Natural killer cell (primary cell): ENCODE results near the gene SNAPC2. TPM values are rescaled to one million over a fixed set of nuclear protein-coding genes. Genes with fewer than 3 reads are reported as not detected.

Experiments used
- ATAC-seq, 3 donors: fragments of 150-1000 bp in 2 of 3; fragments of 200-7000 bp in 1 of 3; cut with Tn5 transposase; 1 replicate in 1 of 3; 2 replicates in 2 of 3; pipeline ENCODE4 v1.10.0; 2021; ENCODE audit warnings: mild to moderate bottlenecking in 2 of 3, moderate library complexity in 2 of 3
- DNase-seq, 2 donors: peaks; one replicate each; pipeline versions ENCODE4 v3.0.0 to v3.0.0-alpha.2; 2013 to 2021; ENCODE audit warnings: mixed read lengths in 1 of 2
- H3K27ac ChIP-seq: one replicate; pipeline ENCODE4 v1.5.1; 2013; ENCODE audit warnings: mild to moderate bottlenecking, low read length
- H3K27me3 ChIP-seq: one replicate; pipeline ENCODE4 v1.6.1; 2013; ENCODE audit warnings: low read length; ENCODE audit not compliant: control insufficient read depth, insufficient read depth
- H3K36me3 ChIP-seq: one replicate; pipeline ENCODE4 v1.6.1; 2013; ENCODE audit warnings: low read length; ENCODE audit not compliant: control insufficient read depth, insufficient read depth
- H3K4me1 ChIP-seq: one replicate; pipeline ENCODE4 v1.6.1; 2013; ENCODE audit warnings: low read length; ENCODE audit not compliant: control insufficient read depth, insufficient read depth
- H3K4me3 ChIP-seq: one replicate; pipeline ENCODE4 v1.5.1; 2013; ENCODE audit warnings: low read length
- H3K9me3 ChIP-seq: one replicate; pipeline ENCODE4 v1.6.1; 2013; ENCODE audit warnings: low read length; ENCODE audit not compliant: control insufficient read depth, insufficient read depth
- H3K27ac Mint-ChIP-seq, 2 donors: one replicate each; pipeline ENCODE4 v1.8.0; 2022; ENCODE audit warnings: mild to moderate bottlenecking in 2 of 2, mixed read lengths in 2 of 2, moderate library complexity in 1 of 2
- H3K27me3 Mint-ChIP-seq, 2 donors: one replicate each; pipeline ENCODE4 v1.8.0; 2022; ENCODE audit warnings: low read depth in 2 of 2, mixed read lengths in 2 of 2
- H3K36me3 Mint-ChIP-seq: one replicate; pipeline ENCODE4 v1.8.0; 2022; ENCODE audit warnings: mixed read lengths
- H3K4me1 Mint-ChIP-seq, 2 donors: one replicate each; pipeline ENCODE4 v1.8.0; 2022; ENCODE audit warnings: mixed read lengths in 2 of 2
- H3K4me3 Mint-ChIP-seq: one replicate; pipeline ENCODE4 v1.8.0; 2022; ENCODE audit warnings: mild to moderate bottlenecking, moderate library complexity, mixed read lengths
- H3K9me3 Mint-ChIP-seq, 2 donors: one replicate each; pipeline ENCODE4 v1.8.0; 2022; ENCODE audit warnings: mixed read lengths in 2 of 2
- WGBS: methylation state at CpG from one replicate; pipeline ENCODE4 v1.1.7; 2013; ENCODE audit warnings: missing lambda C conversion rate; ENCODE audit not compliant: insufficient coverage; 5-methylcytosine and 5-hydroxymethylcytosine counted together
- intact Hi-C: fragments of 100-400 bp; cut with micrococcal nuclease; formaldehyde crosslinking; loops from one replicate; pipeline ENCODE4 v1.14.2; 2022
- total RNA-seq, 4 donors: library from RNA; stranded (reverse); fragments of 120-200 nt in 1 of 4; gene quantifications; one replicate each; pipeline versions ENCODE4 v1.2.3 to v1.2.4, GENCODE V29; 2013 to 2022
- TF ChIP-seq, protein P1 (sequence below): fragments of 200-600 bp; IDR thresholded peaks from one replicate; pipeline ENCODE4 v1.8.0; 2022; ENCODE audit warnings: antibody characterized with exemption

SNAPC2 gene
- total RNA-seq, 3 donors from 2014 or later (not counting 1 experiment from before 2014, with no cell fraction given) = 22.1 to 32.4 (median 27.1) TPM

GRCh38 chr19:7885818-7886217, 34.3 kb upstream of the SNAPC2 start:
- no peak overlapping the region for H3K27ac Mint-ChIP-seq
- Histone ChIP-seq H3K36me3 (no peaks in the 10 kb centered on the region), H3K9me3 (no peaks in the 10 kb centered on the region), H3K27me3 (peaks cover 15% of the 10 kb centered on the region), H3K27ac (no peak overlapping the region), H3K4me1 (no peaks in the 10 kb centered on the region), H3K4me3 (no peak overlapping the region)
- DNase-seq (no peak), ATAC-seq (no peak)
- H3K36me3 Mint-ChIP-seq = no peaks in the 10 kb centered on the region
- H3K4me1 Mint-ChIP-seq = no peaks in the 10 kb centered on the region
- H3K27me3 Mint-ChIP-seq = peaks cover 0 to 10% of the 10 kb centered on the region in 2 donors
- no peak overlapping the region for H3K4me3 Mint-ChIP-seq
- TF ChIP-seq, protein P1, sequence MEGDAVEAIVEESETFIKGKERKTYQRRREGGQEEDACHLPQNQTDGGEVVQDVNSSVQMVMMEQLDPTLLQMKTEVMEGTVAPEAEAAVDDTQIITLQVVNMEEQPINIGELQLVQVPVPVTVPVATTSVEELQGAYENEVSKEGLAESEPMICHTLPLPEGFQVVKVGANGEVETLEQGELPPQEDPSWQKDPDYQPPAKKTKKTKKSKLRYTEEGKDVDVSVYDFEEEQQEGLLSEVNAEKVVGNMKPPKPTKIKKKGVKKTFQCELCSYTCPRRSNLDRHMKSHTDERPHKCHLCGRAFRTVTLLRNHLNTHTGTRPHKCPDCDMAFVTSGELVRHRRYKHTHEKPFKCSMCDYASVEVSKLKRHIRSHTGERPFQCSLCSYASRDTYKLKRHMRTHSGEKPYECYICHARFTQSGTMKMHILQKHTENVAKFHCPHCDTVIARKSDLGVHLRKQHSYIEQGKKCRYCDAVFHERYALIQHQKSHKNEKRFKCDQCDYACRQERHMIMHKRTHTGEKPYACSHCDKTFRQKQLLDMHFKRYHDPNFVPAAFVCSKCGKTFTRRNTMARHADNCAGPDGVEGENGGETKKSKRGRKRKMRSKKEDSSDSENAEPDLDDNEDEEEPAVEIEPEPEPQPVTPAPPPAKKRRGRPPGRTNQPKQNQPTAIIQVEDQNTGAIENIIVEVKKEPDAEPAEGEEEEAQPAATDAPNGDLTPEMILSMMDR = no peak
- intact Hi-C loops = no loop called here
- WGBS = 94% methylated on average over 6 of the region's 8 CpGs
- H3K9me3 Mint-ChIP-seq = no peaks in the 10 kb centered on the region

DNA sequence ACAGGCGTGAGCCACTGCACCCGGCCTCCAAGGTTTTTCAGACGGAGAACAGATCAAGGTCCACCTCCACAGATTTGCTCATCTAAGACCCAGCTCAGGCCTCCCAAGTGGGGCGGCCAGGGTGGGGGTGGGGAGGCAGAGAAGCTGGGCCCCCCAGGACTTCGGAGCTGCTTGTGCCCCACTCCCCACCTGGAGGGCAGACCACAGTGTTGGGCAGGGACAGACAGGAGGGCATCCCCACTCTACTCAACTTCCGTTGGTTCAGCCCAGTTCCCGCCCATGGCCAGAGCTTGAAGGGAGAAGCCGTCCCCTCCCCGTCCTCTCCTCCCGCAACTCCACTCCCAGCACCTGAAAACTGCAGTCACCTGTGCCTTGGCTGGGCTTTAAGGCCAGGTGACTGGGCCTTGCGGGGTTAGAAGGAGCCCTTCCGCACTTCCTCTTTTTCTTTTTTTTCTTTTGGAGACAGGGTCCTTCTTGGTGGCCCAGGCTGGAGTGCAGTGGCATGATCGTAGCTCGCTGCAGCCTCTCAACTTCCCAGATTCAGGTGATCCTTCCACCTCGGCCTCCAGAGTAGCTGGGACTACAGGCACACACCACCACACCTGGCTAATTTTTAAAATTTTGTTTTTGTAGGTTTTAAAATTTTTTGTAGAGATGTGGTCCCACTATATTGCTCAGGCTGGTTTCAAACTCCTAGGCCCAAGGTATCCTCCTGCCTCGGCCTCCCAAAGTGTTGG, 32.6 kb upstream of the SNAPC2 start:
- H3K27ac ChIP-seq = no peak overlapping the region
- no peak for DNase-seq
- Mint-ChIP-seq H3K27ac (no peak overlapping the region), H3K4me3 (no peak overlapping the region), H3K9me3 (no peaks in the 10 kb centered on the region), H3K36me3 (no peaks in the 10 kb centered on the region), H3K4me1 (no peaks in the 10 kb centered on the region), H3K27me3 (peaks cover 0 to 10% of the 10 kb centered on the region in 2 donors)
- no peaks in the 10 kb centered on the region for H3K4me1 ChIP-seq
- no peak overlapping the region for H3K4me3 ChIP-seq
- no peaks in the 10 kb centered on the region for H3K36me3 ChIP-seq
- peaks cover 15% of the 10 kb centered on the region for H3K27me3 ChIP-seq
- no peak for ATAC-seq
- 70% methylated on average over 14 of the region's 16 CpGs for WGBS
- TF ChIP-seq, protein P1 = no peak
- intact Hi-C loops = no loop called here
- no peaks in the 10 kb centered on the region for H3K9me3 ChIP-seq

GRCh38 chr19:7888145-7888825, 31.9 kb upstream of the SNAPC2 start, which contains the start of gene LRRC8E:
LRRC8E (plus strand) TSS chr19:7888510; CDS start chr19:7895604, 7,094 bp downstream.
- WGBS = 12% methylated on average over 53 of the region's 53 CpGs

More at GRCh38 chr19:7888145-7888825, 31.9 kb upstream of the SNAPC2 start, which contains the start of gene LRRC8E:
- no peaks in the 10 kb centered on the region for H3K9me3 ChIP-seq
- intact Hi-C loops = no loop called here
- H3K27me3 ChIP-seq = peaks cover 15% of the 10 kb centered on the region
- H3K27ac ChIP-seq = no peak within 1 kb of the TSS
- ATAC-seq (peak in 2 of 3 donors; percentile 57 to 76), DNase-seq (peak in 1 of 2 donors; percentile 37)
- no peaks in the 10 kb centered on the region for H3K36me3 ChIP-seq
- TF ChIP-seq, protein P1 = no peak
- Mint-ChIP-seq H3K4me3 (no peak within 1 kb of the TSS), H3K4me1 (no peaks in the 10 kb centered on the region), H3K9me3 (no peaks in the 10 kb centered on the region), H3K36me3 (no peaks in the 10 kb centered on the region), H3K27me3 (peaks cover 0 to 10% of the 10 kb centered on the region in 2 donors), H3K27ac (no peak within 1 kb of the TSS)
- H3K4me1 ChIP-seq = no peaks in the 10 kb centered on the region
- no peak within 1 kb of the TSS for H3K4me3 ChIP-seq
